Keratinocyte (primary cell): ENCODE results near the gene RETN. TPM values are rescaled to one million over a fixed set of nuclear protein-coding genes. Genes with fewer than 3 reads are reported as not detected.
A peak's percentile ranks its signal among the peaks of the same experiment; 100 is the strongest.

Experiments
- DNase-seq: peaks from one replicate; pipeline ENCODE4 v3.0.0-alpha.2; 2011; ENCODE audit warnings: low read depth, missing footprints, low spot score
- FAIRE-seq: peaks from 2 replicates; lab custom pipeline; 2011; peaks lifted over from hg19 to GRCh38; lab: Jason Lieb, UNC
- H2AFZ ChIP-seq: 2 replicates; pipeline ENCODE4 v1.6.0; 2012; ENCODE audit warnings: low read length, control low read depth, inconsistent platforms; ENCODE audit not compliant: control insufficient read depth
- H3K27ac ChIP-seq: 2 replicates; pipeline ENCODE4 v1.5.1; 2011; ENCODE audit warnings: low read length; ENCODE audit not compliant: control insufficient read depth, insufficient read depth
- H3K27me3 ChIP-seq: 3 replicates; pipeline ENCODE4 v1.6.0; 2011; ENCODE audit warnings: low read length; ENCODE audit not compliant: control insufficient read depth, insufficient read depth; ENCODE audit errors: extremely low read depth
- H3K36me3 ChIP-seq, 2 experiments: 2 replicates in 1 of 2; 3 replicates in 1 of 2; pipeline ENCODE4 v1.5.1; 2011; ENCODE audit warnings: low read length in 2 of 2, mild to moderate bottlenecking in 1 of 2; ENCODE audit not compliant: control insufficient read depth in 2 of 2, insufficient read depth in 2 of 2; ENCODE audit errors: extremely low read depth in 1 of 2
- H3K4me1 ChIP-seq: 3 replicates; pipeline ENCODE4 v1.5.1; 2011; ENCODE audit warnings: low read length; ENCODE audit not compliant: control insufficient read depth, insufficient read depth; ENCODE audit errors: extremely low read depth
- H3K4me2 ChIP-seq: 3 replicates; pipeline ENCODE4 v1.6.0; 2011; ENCODE audit warnings: low read depth, low read length; ENCODE audit not compliant: control insufficient read depth, insufficient read depth; ENCODE audit errors: extremely low read depth
- H3K4me3 ChIP-seq, 3 experiments: fragments of 200-600 bp in 1 of 3; sonication (generic) in 1 of 3; 2 replicates in 2 of 3; 3 replicates in 1 of 3; pipeline ENCODE4 v1.5.1; 2011 to 2016; ENCODE audit warnings: low read length in 3 of 3, mild to moderate bottlenecking in 3 of 3, control low read depth in 2 of 3, inconsistent platforms in 1 of 3, low read depth in 1 of 3, mixed read lengths in 1 of 3, mixed run types in 1 of 3, moderate library complexity in 1 of 3; ENCODE audit not compliant: control insufficient read depth in 2 of 3, insufficient read depth in 2 of 3; ENCODE audit errors: extremely low read depth in 1 of 3
- H3K79me2 ChIP-seq: 2 replicates; pipeline ENCODE4 v1.6.0; 2012; ENCODE audit warnings: low read length; ENCODE audit not compliant: control insufficient read depth, insufficient read depth
- H3K9ac ChIP-seq: 3 replicates; pipeline ENCODE4 v1.6.0; 2011; ENCODE audit warnings: low read length; ENCODE audit not compliant: control insufficient read depth, insufficient read depth; ENCODE audit errors: extremely low read depth
- H3K9me1 ChIP-seq: 3 replicates; pipeline ENCODE4 v1.6.0; 2011; ENCODE audit warnings: low read length; ENCODE audit not compliant: control insufficient read depth, insufficient read depth; ENCODE audit errors: extremely low read depth
- H3K9me3 ChIP-seq: 2 replicates; pipeline ENCODE4 v1.5.1; 2012; ENCODE audit warnings: low read depth, low read length; ENCODE audit not compliant: control insufficient read depth
- H4K20me1 ChIP-seq: 3 replicates; pipeline ENCODE4 v1.6.0; 2011; ENCODE audit warnings: low read length; ENCODE audit not compliant: control insufficient read depth, insufficient read depth; ENCODE audit errors: extremely low read depth
- CTCF ChIP-seq, 3 experiments: IDR thresholded peaks in 1 of 3; conservative IDR thresholded peaks in 1 of 3; optimal IDR thresholded peaks in 1 of 3; 2 replicates in 2 of 3; 3 replicates in 1 of 3; pipeline versions ENCODE3 to v1.5.1; 2011; ENCODE audit warnings: low read length in 3 of 3, mild to moderate bottlenecking in 3 of 3, moderate library complexity in 2 of 3, control low read depth in 1 of 3, inconsistent platforms in 1 of 3; ENCODE audit not compliant: insufficient read depth in 2 of 3; ENCODE audit errors: extremely low read depth in 1 of 3
- EZH2 ChIP-seq: IDR thresholded peaks from one replicate; pipeline ENCODE4 v1.6.1; 2012; ENCODE audit warnings: inconsistent platforms, mild to moderate bottlenecking, low read length, moderate library complexity
- dilution Hi-C: fragments of 300-500 bp; cut with MboI; formaldehyde crosslinking; loops from one replicate; pipeline ENCODE4 v1.7.0; 2020; ENCODE audit warnings: low sequenced_read_pairs; ENCODE audit not compliant: extremely low pct_ligation_motif_present
- polyA plus RNA-seq, 5 experiments: library from polyadenylated mRNA; depleted of rRNA in 3 of 5; stranded (reverse) in 3 of 5; stranded (forward) in 1 of 5; unstranded in 1 of 5; fragments of >200 nt; gene quantifications; 1 replicate in 1 of 5; 2 replicates in 3 of 5; 3 replicates in 1 of 5; pipeline versions ENCODE4 v1.2.1 to v1.2.3, GENCODE V29; 2011 to 2012; ENCODE audit warnings: missing spikeins in 2 of 5, low read depth in 1 of 5, low replicate concordance in 1 of 5

RETN gene
- polyA plus RNA-seq, 1 donor (not counting 4 experiments of a cell fraction or from before 2014, with no cell fraction given) = not detected

GRCh38 chr19:7682175-7682855 lies 13.5 kb downstream of the RETN start:
- DNase-seq (no peak), FAIRE-seq (no peak)
- Histone ChIP-seq H3K27me3 (peaks cover 4% of the 10 kb centered on the region), H3K9me3 (no peaks in the 10 kb centered on the region), H4K20me1 (no peaks in the 10 kb centered on the region), H3K27ac (no peak overlapping the region), H3K36me3 (peaks cover 0 to 8% of the 10 kb centered on the region in 2 experiments), H3K4me1 (peaks cover 7% of the 10 kb centered on the region), H2AFZ (no peak overlapping the region), H3K79me2 (peaks cover 16% of the 10 kb centered on the region), H3K9me1 (no peaks in the 10 kb centered on the region), H3K4me2 (peak overlapping the region; percentile 60), H3K9ac (no peak overlapping the region), H3K4me3 (peak overlapping the region in 1 of 3 experiments; percentile 99)
- TF ChIP-seq EZH2 = no peak
- no peak for TF ChIP-seq CTCF (optimal IDR thresholded peaks at IDR 0.05 in 1 of 3, IDR thresholded peaks at IDR 0.05 in 1 of 3, conservative IDR thresholded peaks at IDR 0.05 in 1 of 3; ENCODE audit: extremely low read depth in 1 of 3, insufficient read depth in 2 of 3, low read length in 3 of 3)
- dilution Hi-C loops = no loop called here

- Histone ChIP-seq H3K9me1 (no peaks in the 10 kb centered on the region), H2AFZ (no peak overlapping the region), H3K4me3 (no peak overlapping the region), H3K79me2 (peaks cover 16% of the 10 kb centered on the region), H3K4me1 (peaks cover 4% of the 10 kb centered on the region), H3K36me3 (peaks cover 0 to 8% of the 10 kb centered on the region in 2 experiments), H3K9me3 (peaks cover 2% of the 10 kb centered on the region), H3K4me2 (no peak overlapping the region), H3K27me3 (no peaks in the 10 kb centered on the region), H4K20me1 (no peaks in the 10 kb centered on the region), H3K9ac (no peak overlapping the region), H3K27ac (no peak overlapping the region)
- TF ChIP-seq CTCF (optimal IDR thresholded peaks at IDR 0.05 in 1 of 3, IDR thresholded peaks at IDR 0.05 in 1 of 3, conservative IDR thresholded peaks at IDR 0.05 in 1 of 3; ENCODE audit: extremely low read depth in 1 of 3, insufficient read depth in 2 of 3, low read length in 3 of 3) (no peak), EZH2 (no peak)
- DNase-seq = no peak
- no peak for FAIRE-seq
- dilution Hi-C loops = no loop called here
Observed at GRCh38 chr19:7685546-7686445, 16.9 kb downstream of the RETN start.
